K562 (cell line): ENCODE measurements around the gene FRYL. TPM values are rescaled to one million over a fixed set of nuclear protein-coding genes. Genes with fewer than 3 reads are reported as not detected.
A peak's percentile ranks its signal among the peaks of the same experiment; 100 is the strongest.

Experiments
- ARID1B ChIP-seq: fragments of 450-650 bp; IDR thresholded peaks from 2 replicates; pipeline ENCODE4 v1.6.1; 2016; ENCODE audit warnings: antibody characterized with exemption, mild to moderate bottlenecking, inconsistent platforms
- CAMTA2 ChIP-seq: fragments of 250-450 bp; sonication (Bioruptor Pico); conservative IDR thresholded peaks from 2 replicates; pipeline ENCODE4 v1.5.1; 2022
- GATA2 ChIP-seq: sonication (generic); formaldehyde crosslinking; IDR thresholded peaks from 2 replicates; pipeline ENCODE4 v1.4.0; 2020; ENCODE audit warnings: mild to moderate bottlenecking, missing genetic modification reagents
- HNRNPH1 ChIP-seq: fragments of 200-400 bp; formaldehyde crosslinking; optimal IDR thresholded peaks from 2 replicates; pipeline ENCODE3; 2017; ENCODE audit warnings: low read depth, mild to moderate bottlenecking, low read length, moderate library complexity
- MEF2D ChIP-seq: conservative IDR thresholded peaks from 2 replicates; pipeline ENCODE4 v1.6.1; 2016; ENCODE audit warnings: low read depth, missing genetic modification characterization, missing compliant biosample characterization
- NFXL1 ChIP-seq: fragments of 450-650 bp; formaldehyde crosslinking; IDR thresholded peaks from 2 replicates; pipeline ENCODE4 v1.4.0; 2021; ENCODE audit warnings: mild to moderate bottlenecking
- POU5F1 ChIP-seq: fragments of 150-350 bp; IDR thresholded peaks from 2 replicates; pipeline ENCODE4 v1.6.1; 2014; ENCODE audit warnings: borderline replicate concordance, low read length, low read depth, mild to moderate bottlenecking; ENCODE audit not compliant: partially characterized antibody
- RAD51 ChIP-seq: fragments of 450-650 bp; IDR thresholded peaks from 2 replicates; pipeline ENCODE4 v1.7.1; 2016; ENCODE audit warnings: low read depth, mild to moderate bottlenecking, borderline replicate concordance
- RFX5 ChIP-seq: IDR thresholded peaks from 2 replicates; pipeline ENCODE4 v1.6.1; 2011; ENCODE audit warnings: low read depth, mild to moderate bottlenecking, improper control_type of control experiment, low read length
- RNF219 ChIP-seq: fragments of 250-450 bp; sonication (Bioruptor Pico); IDR thresholded peaks from 2 replicates; pipeline ENCODE4 v1.5.0; 2022; ENCODE audit warnings: mild to moderate bottlenecking
- SRF ChIP-seq, 2 experiments: fragments of 250-450, 450-650 bp in 1 of 2; sonication (Bioruptor Pico) in 1 of 2; sonication (generic) in 1 of 2; formaldehyde crosslinking; IDR thresholded peaks; 2 replicates each; pipeline versions ENCODE4 v1.5.0 to v1.5.1; 2020 to 2022; ENCODE audit warnings: mild to moderate bottlenecking in 1 of 2, missing genetic modification reagents in 1 of 2
- TCF3 ChIP-seq: sonication (generic); formaldehyde crosslinking; IDR thresholded peaks from 2 replicates; pipeline ENCODE4 v1.4.0; 2020; ENCODE audit warnings: mild to moderate bottlenecking, missing genetic modification reagents
- TRIM25 ChIP-seq: fragments of 450-650 bp; IDR thresholded peaks from 2 replicates; pipeline ENCODE4 v1.7.0; 2016; ENCODE audit warnings: borderline replicate concordance
- ZFP30 ChIP-seq: fragments of 250-450 bp; sonication (Bioruptor Pico); IDR thresholded peaks from 2 replicates; pipeline ENCODE4 v1.8.0; 2022; ENCODE audit warnings: moderate library complexity, mild to moderate bottlenecking, inconsistent platforms, borderline replicate concordance
- ZMIZ1 ChIP-seq, 2 experiments: fragments of 150-350 bp in 1 of 2; IDR thresholded peaks; 2 replicates each; pipeline ENCODE4 v1.6.1; 2012 to 2016; ENCODE audit warnings: low read depth in 2 of 2, low read length in 2 of 2, mild to moderate bottlenecking in 1 of 2, moderate library complexity in 1 of 2
- ZNF12 ChIP-seq: sonication (generic); formaldehyde crosslinking; IDR thresholded peaks from 2 replicates; pipeline ENCODE4 v1.4.0; 2020; ENCODE audit warnings: mild to moderate bottlenecking, missing genetic modification reagents
- ZNF212 ChIP-seq: fragments of 450-650 bp; formaldehyde crosslinking; IDR thresholded peaks from 2 replicates; pipeline ENCODE4 v1.4.0; 2020; ENCODE audit warnings: mild to moderate bottlenecking
- ZNF512 ChIP-seq: IDR thresholded peaks from 2 replicates; pipeline ENCODE4 v1.6.1; 2016; ENCODE audit warnings: missing genetic modification characterization, missing compliant biosample characterization
- ZNF584 ChIP-seq: fragments of 200-800 bp; sonication (Bioruptor generic); IDR thresholded peaks from 2 replicates; pipeline ENCODE4 v1.6.1; 2016; ENCODE audit warnings: low read depth, mild to moderate bottlenecking, missing genetic modification characterization, missing compliant biosample characterization
- ZNF644 ChIP-seq: fragments of 200-800 bp; sonication (Bioruptor generic); IDR thresholded peaks from 2 replicates; pipeline ENCODE4 v1.6.1; 2016; ENCODE audit warnings: low read depth, missing genetic modification characterization, missing compliant biosample characterization
- ZNF696 ChIP-seq: fragments of 250-450 bp; sonication (Bioruptor Pico); conservative IDR thresholded peaks from 2 replicates; pipeline ENCODE4 v1.4.0; 2020; ENCODE audit warnings: mild to moderate bottlenecking, moderate library complexity
- polyA plus RNA-seq, 8 experiments: library from polyadenylated mRNA; depleted of rRNA in 4 of 8; stranded (reverse) in 5 of 8; unstranded in 3 of 8; fragments of >200 nt; fragmentation: Nextera tagmentation in 2 of 8; fragmentation: Illumina TruSeq in 1 of 8; extraction: Ambion mirVana in 2 of 8; extraction: Trizol in 1 of 8; gene quantifications; 2 replicates each; pipeline versions ENCODE4 v1.2.1 to v1.2.3, GENCODE V29; 2011 to 2014; ENCODE audit warnings: inconsistent platforms in 1 of 8, missing spikeins in 1 of 8
- total RNA-seq, 7 experiments: library from RNA; depleted of rRNA in 6 of 7; stranded (reverse); fragments of >200 nt in 6 of 7; fragmentation: Illumina TruSeq in 2 of 7; extraction: Trizol in 2 of 7; gene quantifications; 2 replicates each; pipeline versions ENCODE4 v1.2.1 to v1.2.3, GENCODE V29; 2011 to 2021; ENCODE audit warnings: low replicate concordance in 1 of 7

The FRYL gene
- total and polyA plus RNA-seq, 9 of the 15 experiments (the other 6 are each of a cell fraction or from before 2014, with no cell fraction given), result 7.2 to 34.9 (median 15.9) TPM

GRCh38 chr4:48504352-48504751 lies 275.7 kb downstream of the FRYL start (continued):
- TF ChIP-seq RNF219 (CRISPR knock-in tag) (no peak), ZMIZ1 (IDR thresholded peaks at IDR 0.05; ENCODE audit: low read depth in 2 of 2, low read length in 2 of 2) (no peak), POU5F1 (no peak), TRIM25 (no peak), ZNF12 (CRISPR knock-in tag) (no peak), ZNF584 (CRISPR knock-in tag) (no peak), NFXL1 (CRISPR knock-in tag) (no peak), GATA2 (CRISPR knock-in tag) (no peak), SRF (CRISPR knock-in tag; IDR thresholded peaks at IDR 0.05) (no peak), ZNF644 (tag) (no peak), CAMTA2 (CRISPR knock-in tag) (no peak), RFX5 (no peak), ZNF512 (tag) (no peak), RAD51 (no peak), HNRNPH1 (no peak), MEF2D (no peak), ZNF696 (CRISPR knock-in tag) (no peak), ZFP30 (CRISPR knock-in tag) (no peak), ARID1B (peak; percentile 73), TCF3 (CRISPR knock-in tag) (no peak), ZNF212 (CRISPR knock-in tag) (no peak)
